Uterus (tissue), 2 donors: ENCODE measurements around the gene N4BP2.

Experiments
- CTCF ChIP-seq, 4 experiments: fragments of 200-600 bp in 2 of 4; fragments of 450-650 bp in 2 of 4; sonication (generic) in 2 of 4; IDR thresholded peaks; one replicate each; pipeline ENCODE4 v1.5.1; 2016 to 2019; ENCODE audit warnings: antibody characterized with exemption in 4 of 4, mild to moderate bottlenecking in 2 of 4, moderate library complexity in 1 of 4
- POLR2A ChIP-seq, 2 donors: fragments of 450-650 bp; IDR thresholded peaks; one replicate each; pipeline ENCODE4 v1.6.1; 2016; ENCODE audit warnings: antibody characterized with exemption in 2 of 2, mild to moderate bottlenecking in 1 of 2, moderate library complexity in 1 of 2

- TF ChIP-seq CTCF (IDR thresholded peaks at IDR 0.05) (no peak), POLR2A (IDR thresholded peaks at IDR 0.05) (no peak)
Measured at GRCh38 chr4:40099010-40099409, 42.4 kb downstream of the N4BP2 start.
